Fibroblast of the aortic adventitia (primary cell): ENCODE measurements around the gene SMPDL3A. TPM values are rescaled to one million over a fixed set of nuclear protein-coding genes. Genes with fewer than 3 reads are reported as not detected.

Source experiments
- DNase-seq: peaks from one replicate; pipeline ENCODE4 v3.0.0-alpha.2; 2010; ENCODE audit warnings: low read depth
- H3K4me3 ChIP-seq: 2 replicates; pipeline ENCODE4 v1.5.1; 2011; ENCODE audit warnings: low read depth, mild to moderate bottlenecking, control low read depth, low read length, moderate library complexity
- CTCF ChIP-seq: IDR thresholded peaks from 2 replicates; pipeline ENCODE4 v1.5.1; 2011; ENCODE audit warnings: mild to moderate bottlenecking, low read length, control low read depth, inconsistent platforms; ENCODE audit not compliant: insufficient read depth
- total RNA-seq: library from RNA; depleted of rRNA; stranded (reverse); fragments of >200 nt; gene quantifications from 2 replicates; pipeline ENCODE4 v1.2.3, GENCODE V29; 2012; ENCODE audit warnings: low replicate concordance

Gene SMPDL3A
- total RNA-seq, 1 donor, result 19.6 TPM

GRCh38 chr6:122755901-122756300 lies 33.2 kb upstream of the SMPDL3A start:
- H3K4me3 ChIP-seq, result no peak overlapping the region
- DNase-seq, result no peak
- no peak for TF ChIP-seq CTCF

GRCh38 chr6:122758927-122759334 lies 30.1 kb upstream of the SMPDL3A start:
- H3K4me3 ChIP-seq, result no peak overlapping the region
- no peak for TF ChIP-seq CTCF
- DNase-seq, result no peak

GRCh38 chr6:122760330-122760729 lies 28.7 kb upstream of the SMPDL3A start:
- no peak for TF ChIP-seq CTCF
- no peak overlapping the region for H3K4me3 ChIP-seq
- DNase-seq, result no peak

GRCh38 chr6:122766256-122766655 lies 22.8 kb upstream of the SMPDL3A start:
- TF ChIP-seq CTCF, result no peak
- no peak overlapping the region for H3K4me3 ChIP-seq

GRCh38 chr6:122770835-122771601 lies 18.0 kb upstream of the SMPDL3A start:
- H3K4me3 ChIP-seq, result no peak overlapping the region
- TF ChIP-seq CTCF, result no peak
- DNase-seq, result no peak

More at GRCh38 chr6:122766256-122766655, 22.8 kb upstream of the SMPDL3A start:
- no peak for DNase-seq

GRCh38 chr6:122772724-122773415 lies 16.2 kb upstream of the SMPDL3A start:
- TF ChIP-seq CTCF, result no peak
- DNase-seq, result no peak
- no peak overlapping the region for H3K4me3 ChIP-seq

GRCh38 chr6:122775975-122776374 lies 13.1 kb upstream of the SMPDL3A start:
- TF ChIP-seq CTCF, result no peak
- no peak overlapping the region for H3K4me3 ChIP-seq
- no peak for DNase-seq
